Naive thymus-derived CD4-positive, alpha-beta T cell (primary cell): Measurements from ENCODE around the gene LMO2. TPM values are rescaled to one million over a fixed set of nuclear protein-coding genes. Genes with fewer than 3 reads are reported as not detected.

Experiments used
- ATAC-seq: fragments of 150-1000 bp; cut with Tn5 transposase; 2 replicates; pipeline ENCODE4 v1.10.0; 2021; ENCODE audit warnings: mild to moderate bottlenecking, moderate library complexity
- CTCF ChIA-PET: fragments of 350-600 bp; sonication (Branson Sonifier 250); formaldehyde crosslinking; loops from one replicate; lab custom pipeline; 2021; ENCODE audit warnings: antibody characterized with exemption; lab: Charles Lee
- POLR2A ChIA-PET: fragments of 350-600 bp; sonication (Branson Sonifier 250); formaldehyde crosslinking; loops from one replicate; lab custom pipeline; 2021; ENCODE audit warnings: antibody characterized with exemption, inconsistent platforms; lab: Charles Lee
- DNase-seq, 9 donors: peaks; one replicate each; pipeline versions ENCODE4 v3.0.0 to v3.0.0-alpha.2; 2020 to 2022; ENCODE audit warnings: mixed read lengths in 1 of 9
- H3K27ac ChIP-seq: one replicate; pipeline ENCODE4 v1.7.0; 2013; ENCODE audit warnings: mild to moderate bottlenecking, low read depth, low read length, moderate library complexity
- H3K27me3 ChIP-seq, 2 donors: one replicate each; pipeline ENCODE4 v1.7.0; 2013; ENCODE audit warnings: low read length in 2 of 2, mild to moderate bottlenecking in 2 of 2, moderate library complexity in 2 of 2; ENCODE audit not compliant: control insufficient read depth in 2 of 2, insufficient read depth in 2 of 2
- H3K36me3 ChIP-seq, 3 experiments: 1 replicate in 2 of 3; 2 replicates in 1 of 3; pipeline ENCODE4 v1.7.0; 2013; ENCODE audit warnings: low read length in 3 of 3, mild to moderate bottlenecking in 3 of 3, moderate library complexity in 1 of 3; ENCODE audit not compliant: insufficient read depth in 3 of 3, control insufficient read depth in 2 of 3
- H3K4me1 ChIP-seq, 2 donors: one replicate each; pipeline ENCODE4 v1.7.0; 2013; ENCODE audit warnings: low read length in 2 of 2, mild to moderate bottlenecking in 2 of 2, moderate library complexity in 1 of 2; ENCODE audit not compliant: control insufficient read depth in 2 of 2, insufficient read depth in 2 of 2
- H3K4me3 ChIP-seq: 2 replicates; pipeline ENCODE4 v1.7.0; 2013; ENCODE audit warnings: mild to moderate bottlenecking, low read length
- H3K9me3 ChIP-seq, 3 experiments: 1 replicate in 2 of 3; 2 replicates in 1 of 3; pipeline ENCODE4 v1.7.0; 2013; ENCODE audit warnings: low read length in 3 of 3; ENCODE audit not compliant: control insufficient read depth in 2 of 3
- H3K27ac Mint-ChIP-seq, 9 donors: one replicate each; pipeline ENCODE4 v1.8.0; 2020 to 2022; ENCODE audit warnings: mixed read lengths in 9 of 9, mild to moderate bottlenecking in 8 of 9, moderate library complexity in 5 of 9, inconsistent platforms in 2 of 9
- H3K27me3 Mint-ChIP-seq, 5 donors: one replicate each; pipeline ENCODE4 v1.8.0; 2021 to 2022; ENCODE audit warnings: mixed read lengths in 5 of 5, mild to moderate bottlenecking in 1 of 5
- H3K36me3 Mint-ChIP-seq, 5 donors: one replicate each; pipeline ENCODE4 v1.8.0; 2020 to 2022; ENCODE audit warnings: mixed read lengths in 5 of 5, mild to moderate bottlenecking in 3 of 5, inconsistent platforms in 1 of 5
- H3K4me1 Mint-ChIP-seq, 7 donors: one replicate each; pipeline ENCODE4 v1.8.0; 2020 to 2022; ENCODE audit warnings: mixed read lengths in 7 of 7, mild to moderate bottlenecking in 3 of 7, inconsistent platforms in 1 of 7
- H3K4me3 Mint-ChIP-seq, 10 donors: one replicate each; pipeline ENCODE4 v1.8.0; 2020 to 2022; ENCODE audit warnings: mild to moderate bottlenecking in 10 of 10, mixed read lengths in 10 of 10, moderate library complexity in 6 of 10, inconsistent platforms in 2 of 10
- H3K9me3 Mint-ChIP-seq, 11 donors: one replicate each; pipeline ENCODE4 v1.8.0; 2020 to 2022; ENCODE audit warnings: mixed read lengths in 11 of 11, mild to moderate bottlenecking in 4 of 11, inconsistent platforms in 1 of 11, moderate library complexity in 1 of 11
- intact Hi-C, 2 donors: fragments of 100-400 bp; cut with micrococcal nuclease; formaldehyde crosslinking; loops; one replicate each; pipeline ENCODE4 v1.15.1; 2023
- polyA plus RNA-seq, 2 donors: library from polyadenylated mRNA; unstranded; fragments of 300-500 nt; fragmentation: Illumina TruSeq; gene quantifications; one replicate each; pipeline ENCODE4 v1.2.3, GENCODE V29; 2021
- total RNA-seq, 6 experiments: library from RNA in 5 of 6; stranded (reverse) in 5 of 6; gene quantifications; 1 replicate in 5 of 6; 2 replicates in 1 of 6; pipeline ENCODE4 v1.2.3 and lab custom pipeline; 2021 to 2026

The LMO2 gene
- total and polyA plus RNA-seq, 7 experiments from 2014 or later: 0.26 to 40.4 (median 0.95) TPM; not detected in 2

DNA sequence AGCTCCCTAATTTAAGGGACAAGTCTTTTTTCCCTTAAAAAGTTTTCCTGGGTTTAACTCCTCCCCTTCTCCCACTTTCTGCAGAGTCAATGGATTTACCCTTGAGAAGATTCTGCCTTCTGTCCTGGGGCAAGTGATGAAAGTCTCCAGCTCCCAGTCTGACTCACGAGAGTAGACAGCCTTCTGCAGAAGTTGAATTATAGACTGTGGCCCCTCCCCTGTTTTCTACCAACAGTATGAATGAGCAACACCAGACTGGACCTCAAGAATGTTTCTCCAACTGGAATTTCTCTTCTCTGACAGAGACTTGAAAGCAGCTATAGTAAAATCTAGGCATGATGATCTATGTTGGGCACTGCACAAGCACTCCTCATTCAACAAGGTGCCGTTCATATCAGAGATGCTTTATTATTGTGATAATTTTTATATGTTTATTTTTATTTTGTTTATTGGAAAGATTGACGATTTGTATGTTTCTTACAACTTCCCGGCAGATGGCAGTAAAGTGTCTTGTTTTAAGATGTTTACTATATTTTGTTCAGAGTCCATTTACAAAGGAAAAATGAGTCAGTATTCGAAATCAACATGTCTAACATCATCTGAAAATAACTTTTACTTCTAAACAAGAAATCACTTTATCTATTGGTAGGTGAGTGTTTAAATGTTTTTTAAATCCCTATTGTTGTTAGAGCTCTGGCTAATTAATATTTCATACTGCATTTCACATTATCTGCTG is 56.6 kb downstream of the LMO2 start:
- no peaks in the 10 kb centered on the region for H3K27me3 ChIP-seq
- no peaks in the 10 kb centered on the region for H3K4me1 ChIP-seq
- Mint-ChIP-seq H3K4me1 (no peaks in the 10 kb centered on the region), H3K36me3 (no peaks in the 10 kb centered on the region), H3K9me3 (no peaks in the 10 kb centered on the region), H3K27ac (no peak overlapping the region), H3K27me3 (peaks cover 34 to 52% (median 45%) of the 10 kb centered on the region in 5 donors), H3K4me3 (no peak overlapping the region)
- ATAC-seq (no peak), DNase-seq (no peak)
- intact Hi-C loops: no loop called here
- H3K9me3 ChIP-seq: no peaks in the 10 kb centered on the region
- no peak overlapping the region for H3K4me3 ChIP-seq
- POLR2A ChIA-PET: no interaction called here
- CTCF ChIA-PET: interaction anchor here (0.9 to 1.5 kb wide), 4 partner anchors 10 to 523 kb away, joined by 3 to 4 read pairs (median 4); partner anchors contain the start of gene ABTB2
- no peak overlapping the region for H3K27ac ChIP-seq
- no peaks in the 10 kb centered on the region for H3K36me3 ChIP-seq

DNA sequence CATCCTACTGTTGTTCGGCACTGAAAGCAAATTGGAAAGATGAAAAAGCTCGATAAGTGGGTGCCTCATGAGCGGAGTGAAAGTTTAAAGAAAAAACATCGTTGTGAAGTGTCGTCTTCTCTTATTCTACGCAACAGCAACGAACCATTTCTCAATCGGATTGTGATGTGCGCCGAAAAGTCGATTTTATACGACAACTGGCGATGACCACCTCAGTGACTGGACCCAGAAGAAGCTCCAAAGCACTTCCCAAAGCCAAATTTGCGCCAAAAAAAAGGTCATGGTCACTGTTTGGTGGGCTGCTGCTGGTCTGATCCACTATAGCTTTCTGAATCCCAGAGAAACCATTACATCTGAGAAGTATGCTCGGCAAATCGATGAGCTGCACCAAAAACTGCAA is 59.2 kb downstream of the LMO2 start:
- H3K4me1 ChIP-seq: peaks cover 4% of the 10 kb centered on the region in 2 donors
- peaks cover 0 to 10% of the 10 kb centered on the region in 2 donors for H3K27me3 ChIP-seq
- DNase-seq (no peak), ATAC-seq (no peak)
- no peaks in the 10 kb centered on the region for H3K9me3 ChIP-seq
- H3K27me3 Mint-ChIP-seq: peaks cover 32 to 56% (median 44%) of the 10 kb centered on the region in 5 donors
- H3K4me3 Mint-ChIP-seq: no peak overlapping the region
- peaks cover 0 to 2% (median 0%) of the 10 kb centered on the region in 5 donors for H3K36me3 Mint-ChIP-seq
- H3K9me3 Mint-ChIP-seq: no peaks in the 10 kb centered on the region
- intact Hi-C loops: no loop called here
- no peak overlapping the region for H3K4me3 ChIP-seq
- H3K27ac Mint-ChIP-seq: no peak overlapping the region
- peaks cover 2 to 7% (median 6%) of the 10 kb centered on the region in 7 donors for H3K4me1 Mint-ChIP-seq
- H3K27ac ChIP-seq: no peak overlapping the region
- CTCF ChIA-PET: interaction anchor here (0.6 to 0.7 kb wide), 2 partner anchors 12 to 1039 kb away, joined by 3 read pairs; no protein-coding TSS in a partner anchor
- no peaks in the 10 kb centered on the region for H3K36me3 ChIP-seq
- POLR2A ChIA-PET: no interaction called here

DNA sequence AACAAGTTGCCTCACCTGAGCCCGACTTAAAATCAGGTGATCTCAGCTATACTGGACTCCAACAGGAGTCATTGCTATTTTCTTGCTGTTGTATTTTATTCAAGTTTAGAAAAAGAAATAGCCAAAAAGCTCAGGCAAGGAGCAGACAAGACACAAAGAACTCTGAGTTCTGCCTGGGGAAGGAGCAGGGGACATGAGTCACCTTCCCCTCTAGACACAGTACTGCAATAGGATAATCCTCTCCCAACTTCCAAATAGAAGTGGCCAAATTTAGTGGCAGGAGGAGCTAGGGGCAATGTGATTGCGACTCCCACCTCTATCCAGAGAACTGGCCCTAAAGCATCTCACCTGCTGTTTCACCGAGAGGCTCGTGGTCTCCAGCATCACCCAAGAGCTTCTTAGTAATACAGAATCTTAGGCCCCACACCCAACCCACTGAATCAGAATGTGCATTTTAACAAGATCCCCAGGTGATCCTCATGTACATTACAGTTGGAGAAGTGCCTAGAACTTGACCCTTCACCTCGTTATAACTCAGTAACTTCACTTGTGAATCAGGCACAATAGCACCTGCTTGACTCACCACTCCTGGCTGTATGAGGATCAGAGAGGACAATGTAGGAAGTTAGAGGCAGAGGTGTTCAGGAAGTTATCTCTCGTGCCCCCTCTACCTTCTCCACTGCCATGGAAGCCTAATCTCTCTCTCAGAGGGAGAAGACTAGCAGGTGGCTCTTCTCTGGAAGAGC is 60.8 kb downstream of the LMO2 start:
- Histone ChIP-seq H3K27ac (no peak overlapping the region), H3K4me1 (peaks cover 4% of the 10 kb centered on the region in 2 donors), H3K27me3 (peaks cover 0 to 10% of the 10 kb centered on the region in 2 donors), H3K36me3 (no peaks in the 10 kb centered on the region), H3K4me3 (no peak overlapping the region), H3K9me3 (no peaks in the 10 kb centered on the region)
- Mint-ChIP-seq H3K36me3 (peaks cover 0 to 2% (median 0%) of the 10 kb centered on the region in 5 donors), H3K9me3 (no peaks in the 10 kb centered on the region), H3K4me1 (peaks cover 2 to 7% (median 6%) of the 10 kb centered on the region in 7 donors), H3K27me3 (peaks cover 39 to 68% (median 57%) of the 10 kb centered on the region in 5 donors), H3K4me3 (no peak overlapping the region), H3K27ac (no peak overlapping the region)
- no peak for ATAC-seq
- intact Hi-C loops: no loop called here
- ChIA-PET POLR2A (no interaction called here), CTCF (interaction anchor here (3.7 kb wide), 1 partner anchor 25 kb away, joined by 35 read pairs; no protein-coding TSS in a partner anchor)
- no peak for DNase-seq

DNA sequence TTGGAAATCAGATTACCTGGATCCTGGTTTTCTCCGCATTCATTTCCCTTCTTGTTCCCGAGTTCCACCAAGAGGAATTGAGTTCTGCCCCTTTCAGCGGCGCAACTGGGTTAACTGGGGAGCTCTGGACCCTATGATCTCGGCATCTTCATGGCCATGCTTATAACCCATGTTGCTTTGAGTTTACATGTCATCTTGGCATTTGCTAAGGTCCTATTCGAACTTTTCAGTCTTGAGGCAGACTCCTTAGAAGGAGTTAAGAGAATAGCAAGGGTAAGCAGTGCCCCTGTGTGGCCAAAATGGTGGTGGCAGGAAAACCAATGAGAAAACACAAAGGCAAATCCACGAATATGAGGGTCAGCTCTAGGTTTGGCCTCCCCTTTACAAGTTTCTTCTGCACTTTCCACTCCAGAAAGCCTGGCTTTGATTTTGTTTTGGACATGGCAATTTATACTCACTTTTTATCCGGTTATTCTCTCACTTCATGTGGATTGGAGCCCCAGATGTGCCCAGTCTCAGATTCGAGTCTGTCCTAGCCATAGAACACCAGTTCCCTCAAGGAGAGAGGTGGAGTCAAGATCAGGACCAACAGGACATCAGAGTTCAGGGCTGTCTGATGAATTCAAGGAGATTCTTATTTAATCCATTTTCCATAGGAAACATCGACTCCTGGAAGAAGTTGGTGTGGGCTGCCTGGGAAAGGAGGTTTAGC is 62.3 kb downstream of the LMO2 start:
- Histone ChIP-seq H3K9me3 (no peaks in the 10 kb centered on the region), H3K4me3 (no peak overlapping the region), H3K4me1 (peaks cover 4% of the 10 kb centered on the region in 2 donors), H3K27me3 (peaks cover 0 to 10% of the 10 kb centered on the region in 2 donors), H3K36me3 (no peaks in the 10 kb centered on the region), H3K27ac (no peak overlapping the region)
- H3K36me3 Mint-ChIP-seq: peaks cover 0 to 2% (median 0%) of the 10 kb centered on the region in 5 donors
- POLR2A ChIA-PET: no interaction called here
- DNase-seq (peak; percentile 20 to 61 (median 54)), ATAC-seq (peak; percentile 89)
- H3K27ac Mint-ChIP-seq: no peak overlapping the region
- CTCF ChIA-PET: interaction anchor here (1.2 to 3.7 kb wide), 2 partner anchors 23 to 35 kb away, joined by 4 to 35 read pairs; no protein-coding TSS in a partner anchor
- intact Hi-C loops: loop anchor here (1.0 to 10.0 kb wide), 5 partner anchors 21 to 1505 kb away; no protein-coding TSS in a partner anchor
- peaks cover 2 to 7% (median 6%) of the 10 kb centered on the region in 7 donors for H3K4me1 Mint-ChIP-seq
- H3K4me3 Mint-ChIP-seq: peak overlapping the region; percentile 74 to 92 (median 82)
- H3K9me3 Mint-ChIP-seq: no peaks in the 10 kb centered on the region
- peaks cover 45 to 68% (median 66%) of the 10 kb centered on the region in 5 donors for H3K27me3 Mint-ChIP-seq

DNA sequence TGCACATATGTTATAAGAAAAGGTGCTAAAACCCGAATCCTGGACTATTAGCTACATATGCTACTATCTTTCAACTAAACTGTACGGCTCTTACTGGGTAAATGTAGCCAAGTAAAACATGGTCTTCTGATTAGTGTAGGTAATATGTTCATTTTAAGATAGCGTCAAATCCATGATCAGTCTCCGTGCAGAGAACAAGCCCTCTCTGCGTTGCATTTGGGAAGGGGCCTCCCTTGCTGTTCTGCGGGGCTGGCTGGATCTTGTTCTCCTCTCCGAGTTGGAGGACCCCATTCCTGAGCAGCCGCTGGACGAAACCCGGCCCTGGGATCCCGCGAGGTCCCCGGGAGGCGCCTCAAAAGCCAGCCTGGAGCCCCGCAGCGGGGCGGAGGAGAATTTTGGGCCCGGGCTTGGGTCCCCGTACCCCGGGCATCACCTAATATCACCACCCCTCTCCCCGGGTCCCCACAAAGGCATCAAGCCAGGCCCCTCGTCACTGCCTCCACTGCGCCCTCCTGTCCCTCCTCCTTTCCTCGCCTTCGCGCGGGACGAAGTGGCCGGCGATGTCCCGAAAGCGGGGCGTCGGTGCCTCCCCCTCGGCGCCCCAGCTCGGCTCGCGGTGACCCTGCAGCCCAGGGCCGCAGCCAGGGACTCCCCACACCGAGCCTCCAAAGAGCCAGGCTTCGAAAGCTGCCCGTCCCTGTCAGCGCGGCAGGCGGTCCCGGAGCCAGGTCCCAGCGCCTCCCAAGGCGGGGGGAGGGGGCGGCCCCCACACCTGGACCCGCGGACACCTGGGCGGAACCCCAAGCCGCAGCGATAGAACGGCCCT is 63.1 kb downstream of the LMO2 start:
- no peaks in the 10 kb centered on the region for H3K9me3 Mint-ChIP-seq
- H3K4me3 ChIP-seq: no peak overlapping the region
- H3K4me1 Mint-ChIP-seq: peaks cover 2 to 7% (median 6%) of the 10 kb centered on the region in 7 donors
- no peaks in the 10 kb centered on the region for H3K36me3 ChIP-seq
- H3K36me3 Mint-ChIP-seq: peaks cover 0 to 2% (median 0%) of the 10 kb centered on the region in 5 donors
- ATAC-seq: peak; percentile 51
- no peak overlapping the region for H3K27ac ChIP-seq
- peaks cover 45 to 68% (median 62%) of the 10 kb centered on the region in 5 donors for H3K27me3 Mint-ChIP-seq
- no peaks in the 10 kb centered on the region for H3K9me3 ChIP-seq
- DNase-seq: peak in 2 of 9 donors; percentile 3 to 7
- intact Hi-C loops: loop anchor here (1.0 to 10.0 kb wide), 5 partner anchors 21 to 1504 kb away; no protein-coding TSS in a partner anchor
- H3K4me3 Mint-ChIP-seq: peak overlapping the region in 5 of 10 donors; percentile 74 to 92 (median 77)
- CTCF ChIA-PET: interaction anchor here (0.6 to 3.7 kb wide), 4 partner anchors 23 to 863 kb away, joined by 3 to 35 read pairs (median 6); no protein-coding TSS in a partner anchor
- H3K4me1 ChIP-seq: peaks cover 4% of the 10 kb centered on the region in 2 donors
- H3K27me3 ChIP-seq: peaks cover 0 to 10% of the 10 kb centered on the region in 2 donors
- H3K27ac Mint-ChIP-seq: no peak overlapping the region
- POLR2A ChIA-PET: no interaction called here
